H9 (cell line): Measurements from ENCODE around the gene LRRC7. TPM values are rescaled to one million over a fixed set of nuclear protein-coding genes. Genes with fewer than 3 reads are reported as not detected.

Source experiments
- DNase-seq: peaks from one replicate; pipeline ENCODE4 v3.0.0-alpha.2; 2017
- H2AFZ ChIP-seq: one replicate; pipeline ENCODE4 v1.6.1; 2013; ENCODE audit warnings: mild to moderate bottlenecking, low read length, control low read depth, moderate library complexity
- H2AK5ac ChIP-seq: 2 replicates; pipeline ENCODE4 v1.6.1; 2013; ENCODE audit warnings: low read length, control low read depth, mixed read lengths; ENCODE audit not compliant: insufficient read length
- H2BK120ac ChIP-seq: one replicate; pipeline ENCODE4 v1.6.1; 2013; ENCODE audit warnings: low read depth, mild to moderate bottlenecking, low read length, control low read depth, inconsistent platforms; ENCODE audit not compliant: poor library complexity, severe bottlenecking
- H2BK12ac ChIP-seq: 2 replicates; pipeline ENCODE4 v1.6.1; 2013; ENCODE audit warnings: low read length, control low read depth, mixed read lengths, low read depth; ENCODE audit not compliant: insufficient read length
- H2BK15ac ChIP-seq: 2 replicates; pipeline ENCODE4 v1.6.1; 2013; ENCODE audit warnings: low read depth, low read length, control low read depth
- H2BK20ac ChIP-seq: one replicate; pipeline ENCODE4 v1.6.1; 2013; ENCODE audit warnings: low read depth, mild to moderate bottlenecking, low read length, control low read depth, inconsistent platforms; ENCODE audit not compliant: poor library complexity, severe bottlenecking
- H2BK5ac ChIP-seq: 2 replicates; pipeline ENCODE4 v1.6.1; 2013; ENCODE audit warnings: low read length, control low read depth, mixed read lengths; ENCODE audit not compliant: insufficient read length
- H3K14ac ChIP-seq: 2 replicates; pipeline ENCODE4 v1.6.1; 2013; ENCODE audit warnings: low read length, control low read depth; ENCODE audit not compliant: insufficient read depth
- H3K18ac ChIP-seq: 2 replicates; pipeline ENCODE4 v1.6.1; 2013; ENCODE audit warnings: low read depth, mild to moderate bottlenecking, mixed read lengths, low read length, control low read depth; ENCODE audit not compliant: insufficient read length
- H3K23ac ChIP-seq: 2 replicates; pipeline ENCODE4 v1.6.1; 2013; ENCODE audit warnings: low read length, control low read depth, mixed read lengths, low read depth; ENCODE audit not compliant: insufficient read length
- H3K23me2 ChIP-seq: 2 replicates; pipeline ENCODE4 v1.6.1; 2013; ENCODE audit warnings: low read depth, mild to moderate bottlenecking, mixed read lengths, low read length, control low read depth; ENCODE audit not compliant: insufficient read length, poor library complexity, severe bottlenecking
- H3K27ac ChIP-seq: 2 replicates; pipeline ENCODE4 v1.5.1; 2013; ENCODE audit warnings: low read length, control low read depth, mixed read lengths, low read depth; ENCODE audit not compliant: insufficient read length
- H3K27me3 ChIP-seq: 2 replicates; pipeline ENCODE4 v1.6.1; 2013; ENCODE audit warnings: low read length, control low read depth, inconsistent platforms; ENCODE audit not compliant: insufficient read depth
- H3K4ac ChIP-seq: 2 replicates; pipeline ENCODE4 v1.6.1; 2013; ENCODE audit warnings: low read depth, mild to moderate bottlenecking, control low read depth, inconsistent platforms, low read length, moderate library complexity
- H3K4me1 ChIP-seq: 2 replicates; pipeline ENCODE4 v1.6.1; 2013; ENCODE audit warnings: low read length, control low read depth, inconsistent platforms; ENCODE audit not compliant: insufficient read depth
- H3K4me2 ChIP-seq: 2 replicates; pipeline ENCODE4 v1.6.1; 2013; ENCODE audit warnings: low read length, control low read depth, mixed read lengths; ENCODE audit not compliant: insufficient read length, insufficient read depth
- H3K56ac ChIP-seq: 2 replicates; pipeline ENCODE4 v1.6.1; 2013; ENCODE audit warnings: low read depth, mild to moderate bottlenecking, mixed read lengths, low read length, control low read depth; ENCODE audit not compliant: insufficient read length
- H3K79me1 ChIP-seq: 2 replicates; pipeline ENCODE4 v1.6.1; 2013; ENCODE audit warnings: low read depth, mild to moderate bottlenecking, moderate library complexity, low read length, control low read depth, inconsistent platforms; ENCODE audit not compliant: insufficient read depth, poor library complexity, severe bottlenecking
- H3K79me2 ChIP-seq: 2 replicates; pipeline ENCODE4 v1.6.1; 2013; ENCODE audit warnings: low read length, control low read depth, inconsistent platforms; ENCODE audit not compliant: insufficient read depth
- H3K9ac ChIP-seq: 2 replicates; pipeline ENCODE4 v1.6.1; 2013; ENCODE audit warnings: low read length, control low read depth, mixed read lengths; ENCODE audit not compliant: insufficient read length; ENCODE audit errors: extremely low read depth
- H3K9me3 ChIP-seq: one replicate; pipeline ENCODE4 v1.6.1; 2013; ENCODE audit warnings: low read depth, low read length, inconsistent platforms; ENCODE audit not compliant: control insufficient read depth
- H3T11ph ChIP-seq: one replicate; pipeline ENCODE4 v1.6.1; 2013; ENCODE audit warnings: mild to moderate bottlenecking, low read length, control low read depth, inconsistent platforms
- H4K20me1 ChIP-seq: one replicate; pipeline ENCODE4 v1.6.1; 2013; ENCODE audit not compliant: control insufficient read depth, insufficient read length, insufficient read depth
- H4K5ac ChIP-seq: 2 replicates; pipeline ENCODE4 v1.6.1; 2013; ENCODE audit warnings: low read depth, mild to moderate bottlenecking, mixed read lengths, low read length, control low read depth; ENCODE audit not compliant: insufficient read length
- H4K8ac ChIP-seq: replicated peaks from 2 replicates; pipeline ENCODE4 v1.6.1; 2013; ENCODE audit warnings: low read length, control low read depth, mixed read lengths, low read depth; ENCODE audit not compliant: insufficient read length
- H4K91ac ChIP-seq: 2 replicates; pipeline ENCODE4 v1.6.1; 2013; ENCODE audit warnings: low read depth, mild to moderate bottlenecking, moderate library complexity, mixed read lengths, low read length, control low read depth; ENCODE audit not compliant: insufficient read length
- H3K27ac Mint-ChIP-seq, 3 experiments: 2 replicates in 2 of 3; 3 replicates in 1 of 3; pipeline ENCODE4 v1.8.0; 2020 to 2021; ENCODE audit warnings: mixed read lengths in 3 of 3, mild to moderate bottlenecking in 1 of 3, moderate library complexity in 1 of 3
- H3K27me3 Mint-ChIP-seq: 2 replicates; pipeline ENCODE4 v1.8.0; 2021; ENCODE audit warnings: low read depth, mild to moderate bottlenecking, moderate library complexity, mixed read lengths
- H3K36me3 Mint-ChIP-seq, 3 experiments: 2 replicates in 2 of 3; 3 replicates in 1 of 3; pipeline ENCODE4 v1.8.0; 2020 to 2021; ENCODE audit warnings: low read depth in 3 of 3, mixed read lengths in 3 of 3; ENCODE audit not compliant: insufficient read depth in 1 of 3
- H3K4me1 Mint-ChIP-seq, 2 experiments: 2 replicates each; pipeline ENCODE4 v1.8.0; 2020; ENCODE audit warnings: mixed read lengths in 2 of 2
- H3K4me3 Mint-ChIP-seq, 2 experiments: 2 replicates in 1 of 2; 3 replicates in 1 of 2; pipeline ENCODE4 v1.8.0; 2020 to 2021; ENCODE audit warnings: mild to moderate bottlenecking in 2 of 2, mixed read lengths in 2 of 2, moderate library complexity in 1 of 2
- H3K9me3 Mint-ChIP-seq, 2 experiments: 2 replicates in 1 of 2; 3 replicates in 1 of 2; pipeline ENCODE4 v1.8.0; 2020; ENCODE audit warnings: mild to moderate bottlenecking in 2 of 2, mixed read lengths in 2 of 2, moderate library complexity in 1 of 2
- CTCF ChIP-seq: fragments of 200-600 bp; sonication (generic); conservative IDR thresholded peaks from 3 replicates; pipeline ENCODE4 v1.8.0; 2021; ENCODE audit warnings: antibody characterized with exemption, mild to moderate bottlenecking
- WGBS: extraction: QIAGEN DNeasy Blood & Tissue Kit; methylation state at CpG from one replicate; pipeline ENCODE4 v1.1.7; 2013; ENCODE audit warnings: missing lambda C conversion rate, low lambda C conversion rate, mixed read lengths; ENCODE audit not compliant: insufficient read length; ENCODE audit errors: extremely low coverage; 5-methylcytosine and 5-hydroxymethylcytosine counted together
- total RNA-seq: library from RNA; stranded (reverse); gene quantifications from 2 replicates; pipeline ENCODE4 v1.2.1, GENCODE V29; 2021

LRRC7 gene
- total RNA-seq, 1 experiment from 2014 or later: not detected

GRCh38 chr1:69787151-69787550 lies 219.4 kb downstream of the LRRC7 start:
- H3K23me2 ChIP-seq: no peaks in the 10 kb centered on the region
- DNase-seq: peak; percentile 52
- H3K9me3 Mint-ChIP-seq: no peaks in the 10 kb centered on the region; a peak in 1 of 5 replicates

More at GRCh38 chr1:69787151-69787550, 219.4 kb downstream of the LRRC7 start:
- Mint-ChIP-seq H3K4me3 (no peak overlapping the region), H3K27me3 (no peaks in the 10 kb centered on the region), H3K4me1 (no peaks in the 10 kb centered on the region), H3K36me3 (no peaks in the 10 kb centered on the region), H3K27ac (no peak overlapping the region; a peak in 1 of 7 replicates)
- Histone ChIP-seq H3K9me3 (no peaks in the 10 kb centered on the region), H3T11ph (no peak overlapping the region), H3K4me1 (no peaks in the 10 kb centered on the region), H2AFZ (no peak overlapping the region), H3K23ac (no peak overlapping the region), H3K79me1 (no peaks in the 10 kb centered on the region), H3K79me2 (no peaks in the 10 kb centered on the region), H3K4me2 (no peak overlapping the region), H3K14ac (no peak overlapping the region), H4K20me1 (no peaks in the 10 kb centered on the region), H2AK5ac (no peak overlapping the region), H2BK15ac (no peak overlapping the region), H3K56ac (no peak overlapping the region), H3K4ac (no peak overlapping the region), H2BK5ac (no peak overlapping the region), H3K27ac (no peak overlapping the region), H2BK12ac (no peak overlapping the region), H3K27me3 (no peaks in the 10 kb centered on the region), H2BK120ac (no peak overlapping the region), H3K18ac (no peak overlapping the region), H3K9ac (no peak overlapping the region), H2BK20ac (no peak overlapping the region), H4K91ac (no peak overlapping the region), H4K5ac (no peak overlapping the region), H4K8ac (no peak overlapping the region)
- WGBS: no CpG with 5 or more reads among the region's 5 CpGs
- peak; percentile 52 for TF ChIP-seq CTCF
